Measurements from ENCODE around the gene FGF6. TPM values are rescaled to one million over a fixed set of nuclear protein-coding genes. Genes with fewer than 3 reads are reported as not detected.

Gene FGF6
- total RNA-seq, 3 donors from 2014 or later = not detected

DNA sequence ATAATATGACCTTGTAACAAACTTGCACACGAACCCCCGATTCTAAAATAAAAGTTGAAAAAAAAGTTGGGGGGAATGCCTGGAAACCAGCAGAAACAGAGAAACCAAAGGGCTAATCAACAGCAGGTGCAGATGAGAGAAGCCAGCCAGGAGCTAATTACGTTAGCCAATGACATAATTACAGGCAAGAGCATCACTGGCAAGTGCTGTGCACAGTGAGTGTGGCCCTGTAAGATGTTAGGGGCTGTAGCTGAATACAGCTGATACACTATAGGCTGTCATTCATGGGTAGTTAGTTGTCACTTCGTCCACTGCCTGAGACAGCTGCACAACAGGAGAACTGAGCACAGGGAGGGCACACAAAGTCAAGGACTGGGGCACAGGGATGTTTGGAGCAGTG lies 58.8 kb downstream of the FGF6 start:
- no peaks in the 10 kb centered on the region for H3K4me1 Mint-ChIP-seq (ENCODE audit: low read depth)
- ATAC-seq = no peak
- DNase-seq = no peak
- no peaks in the 10 kb centered on the region for H3K36me3 Mint-ChIP-seq (ENCODE audit: insufficient read depth)
- H3K4me3 Mint-ChIP-seq = no peak overlapping the region
- no peaks in the 10 kb centered on the region for H3K9me3 Mint-ChIP-seq
- H3K27me3 Mint-ChIP-seq (ENCODE audit: low read depth) = peaks cover 7% of the 10 kb centered on the region

Other genes with a start within 250 kb of the FGF6 start
- 1,000 to 10,000 TPM in 1 of 3 donors, 100 to 1,000 TPM in 2; 867 to 1,094 (median 990) TPM for gene CCND2, start 172.1 kb downstream of the FGF6 start, total RNA-seq
- gene TIGAR, start 124.6 kb downstream of the FGF6 start, total RNA-seq = 10 to 100 TPM; 12.3 to 21.3 (median 17.8) TPM
- not detected for gene FGF23, start 66.1 kb downstream of the FGF6 start, total RNA-seq
- gene RAD51AP1, start 93.1 kb upstream of the FGF6 start, total RNA-seq = 10 to 100 TPM; 13.2 to 18.3 (median 14.2) TPM
- gene DYRK4, start 116.4 kb upstream of the FGF6 start, total RNA-seq = 10 to 100 TPM; 27.9 to 41.5 (median 34.1) TPM
- 1 to 10 TPM in 1 of 3 donors, under 1 TPM in 2; 0.65 to 1.1 (median 0.92) TPM for gene AKAP3, start 203.2 kb upstream of the FGF6 start, total RNA-seq
- gene NDUFA9, start 203.3 kb upstream of the FGF6 start, total RNA-seq = 100 to 1,000 TPM; 149 to 164 (median 151) TPM